Measurements from ENCODE around the gene NCOR2. TPM values are rescaled to one million over a fixed set of nuclear protein-coding genes. Genes with fewer than 3 reads are reported as not detected.

Gene NCOR2
- total RNA-seq, 1 experiment from 2014 or later, result 153 TPM

DNA sequence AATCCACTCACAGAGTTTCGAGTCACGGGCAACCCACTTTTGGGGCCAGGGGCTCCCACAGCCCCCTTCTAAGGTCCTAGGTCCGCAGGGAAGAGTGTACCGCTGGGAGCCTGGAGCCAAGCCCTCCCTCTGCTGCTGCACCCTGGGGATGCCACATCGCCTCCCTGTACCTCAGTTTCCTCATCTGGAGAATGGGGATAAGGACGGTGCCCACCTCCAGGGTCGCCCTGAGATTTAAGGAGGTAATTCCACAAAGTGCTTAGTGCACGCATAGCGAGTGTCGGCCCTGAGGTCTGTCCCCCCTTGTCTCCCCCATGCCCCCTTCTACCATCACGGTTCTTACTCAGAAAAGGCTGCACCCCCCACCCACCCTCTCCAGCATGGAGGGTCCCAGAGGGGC, 35.5 kb downstream of the NCOR2 start:
- peaks cover 6% of the 10 kb centered on the region; the same call in 1 of the 2 replicates for H4K20me1 ChIP-seq (ENCODE audit: insufficient read depth)
- POLR2A ChIA-PET, result no interaction called here
- no TSS peak for BruUV-seq (replicated peaks)

DNA sequence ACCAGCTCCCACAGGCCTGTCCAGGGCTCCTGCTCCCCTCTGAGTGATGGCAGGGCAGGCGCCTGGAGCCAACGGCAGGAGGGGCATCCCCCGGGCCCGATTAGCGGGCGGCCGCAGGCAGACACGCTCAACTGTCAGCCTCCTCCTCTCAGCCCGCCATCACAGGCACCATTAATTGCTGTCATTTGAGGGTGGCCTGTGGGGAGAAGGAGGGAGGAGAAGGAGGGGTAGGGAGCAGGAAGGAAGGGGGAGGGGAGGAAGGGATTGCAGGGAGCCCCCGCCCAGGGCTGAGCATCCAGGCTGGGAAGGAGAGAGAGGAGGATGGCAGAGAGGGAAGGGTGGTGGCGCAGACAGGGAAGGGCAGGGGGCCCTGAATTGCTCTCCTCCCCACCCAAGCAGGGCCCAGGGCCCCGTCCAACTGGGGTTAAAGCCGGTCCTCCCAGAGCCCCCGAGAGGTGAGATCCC, 36.1 kb downstream of the NCOR2 start:
- no peaks in the 10 kb centered on the region for H3K36me3 ChIP-seq (ENCODE audit: control insufficient read depth in 1 of 2, insufficient read depth in 2 of 2, low read length in 2 of 2)
- H3K9me2 ChIP-seq (ENCODE audit: insufficient read depth), result no peaks in the 10 kb centered on the region
- intact Hi-C loops (cut with micrococcal nuclease), result no loop called here
- ChIA-PET POLR2A (no interaction called here), CTCF (no interaction called here), RAD21 (ENCODE audit: low non-redundant PET in 1 of 2, low total read pairs in 2 of 2, uncharacterized antibody in 2 of 2, unreplicated experiment in 2 of 2) (no interaction called here)
- TF ChIP-seq SP1 (IDR thresholded peaks at IDR 0.05; ENCODE audit: low read depth) (no peak), CEBPB (IDR thresholded peaks at IDR 0.05; ENCODE audit: low read depth) (no peak), ZFX (IDR thresholded peaks at IDR 0.05) (no peak)
- TF ChIP-seq, protein P1, sequence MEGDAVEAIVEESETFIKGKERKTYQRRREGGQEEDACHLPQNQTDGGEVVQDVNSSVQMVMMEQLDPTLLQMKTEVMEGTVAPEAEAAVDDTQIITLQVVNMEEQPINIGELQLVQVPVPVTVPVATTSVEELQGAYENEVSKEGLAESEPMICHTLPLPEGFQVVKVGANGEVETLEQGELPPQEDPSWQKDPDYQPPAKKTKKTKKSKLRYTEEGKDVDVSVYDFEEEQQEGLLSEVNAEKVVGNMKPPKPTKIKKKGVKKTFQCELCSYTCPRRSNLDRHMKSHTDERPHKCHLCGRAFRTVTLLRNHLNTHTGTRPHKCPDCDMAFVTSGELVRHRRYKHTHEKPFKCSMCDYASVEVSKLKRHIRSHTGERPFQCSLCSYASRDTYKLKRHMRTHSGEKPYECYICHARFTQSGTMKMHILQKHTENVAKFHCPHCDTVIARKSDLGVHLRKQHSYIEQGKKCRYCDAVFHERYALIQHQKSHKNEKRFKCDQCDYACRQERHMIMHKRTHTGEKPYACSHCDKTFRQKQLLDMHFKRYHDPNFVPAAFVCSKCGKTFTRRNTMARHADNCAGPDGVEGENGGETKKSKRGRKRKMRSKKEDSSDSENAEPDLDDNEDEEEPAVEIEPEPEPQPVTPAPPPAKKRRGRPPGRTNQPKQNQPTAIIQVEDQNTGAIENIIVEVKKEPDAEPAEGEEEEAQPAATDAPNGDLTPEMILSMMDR (IDR thresholded peaks at IDR 0.05 in 2 of 3, conservative IDR thresholded peaks at IDR 0.05 in 1 of 3; ENCODE audit: borderline replicate concordance in 1 of 3, insufficient read depth in 1 of 3, low read depth in 2 of 3, low read length in 2 of 3), result no peak
- H3K4me1 ChIP-seq (ENCODE audit: control insufficient read depth in 1 of 2, insufficient read depth in 2 of 2, low read length in 2 of 2), result peaks cover 0 to 14% of the 10 kb centered on the region in 2 experiments; a peak in 1 of 4 replicates
- no peak for DNase-seq (ENCODE audit: low read depth, low spot score)
- BruUV-seq (replicated peaks), result no TSS peak
- no peak overlapping the region for H3K4me2 ChIP-seq (ENCODE audit: low read length)
- no peak overlapping the region for H3K9ac ChIP-seq (ENCODE audit: low read length)
- no peak overlapping the region for H3K27ac ChIP-seq (ENCODE audit: low read depth, low read length)
- peaks cover 6% of the 10 kb centered on the region; the same call in 1 of the 2 replicates for H4K20me1 ChIP-seq (ENCODE audit: insufficient read depth)
- no peak overlapping the region for H2AFZ ChIP-seq (ENCODE audit: low read depth, low read length, poor library complexity, severe bottlenecking)
- H3K27me3 ChIP-seq (ENCODE audit: insufficient read depth, low read length), result no peaks in the 10 kb centered on the region
- ATAC-seq, result no peak
- H3K79me2 ChIP-seq (ENCODE audit: insufficient read depth, low read length), result peaks cover 65% of the 10 kb centered on the region
- no peaks in the 10 kb centered on the region for H3K9me3 ChIP-seq (ENCODE audit: control insufficient read depth in 1 of 2, insufficient read depth in 1 of 2, low read depth in 1 of 2, low read length in 2 of 2)
- H3K4me3 ChIP-seq (replicated peaks in 1 of 2; ENCODE audit: low read depth in 1 of 2, low read length in 2 of 2), result no peak overlapping the region

More for the DNA sequence above, 35.5 kb downstream of the NCOR2 start:
- ChIA-PET RAD21 (ENCODE audit: low non-redundant PET in 1 of 2, low total read pairs in 2 of 2, uncharacterized antibody in 2 of 2, unreplicated experiment in 2 of 2) (no interaction called here), CTCF (no interaction called here)
- peaks cover 66% of the 10 kb centered on the region for H3K79me2 ChIP-seq (ENCODE audit: insufficient read depth, low read length)
- DNase-seq (ENCODE audit: low read depth, low spot score), result no peak
- no peaks in the 10 kb centered on the region for H3K9me2 ChIP-seq (ENCODE audit: insufficient read depth)
- H3K27ac ChIP-seq (ENCODE audit: low read depth, low read length), result no peak overlapping the region
- H3K4me3 ChIP-seq (replicated peaks in 1 of 2; ENCODE audit: low read depth in 1 of 2, low read length in 2 of 2), result no peak overlapping the region
- H3K4me1 ChIP-seq (ENCODE audit: control insufficient read depth in 1 of 2, insufficient read depth in 2 of 2, low read length in 2 of 2), result peaks cover 0 to 12% of the 10 kb centered on the region in 2 experiments; a peak in 1 of 4 replicates
- H3K4me2 ChIP-seq (ENCODE audit: low read length), result no peak overlapping the region
- H2AFZ ChIP-seq (ENCODE audit: low read depth, low read length, poor library complexity, severe bottlenecking), result no peak overlapping the region
- H3K27me3 ChIP-seq (ENCODE audit: insufficient read depth, low read length), result no peaks in the 10 kb centered on the region
- no peak for ATAC-seq
- no peak overlapping the region for H3K9ac ChIP-seq (ENCODE audit: low read length)
- intact Hi-C loops (cut with micrococcal nuclease), result no loop called here
- H3K36me3 ChIP-seq (ENCODE audit: control insufficient read depth in 1 of 2, insufficient read depth in 2 of 2, low read length in 2 of 2), result no peaks in the 10 kb centered on the region
- no peaks in the 10 kb centered on the region for H3K9me3 ChIP-seq (ENCODE audit: control insufficient read depth in 1 of 2, insufficient read depth in 1 of 2, low read depth in 1 of 2, low read length in 2 of 2)
- no peak for TF ChIP-seq SIN3A (IDR thresholded peaks at IDR 0.05; ENCODE audit: low read depth)

All from HCT116 (cell line).